HG02938 (cell line): ENCODE measurements around the gene SESN3.
"Not testable (repeated sequence)": the region's sequence is repeated elsewhere in the genome, so short reads cannot be mapped to it uniquely, and the experiment has no call there.

Experiments
- ATAC-seq: cut with Tn5 transposase; IDR thresholded peaks from one replicate; pipeline ENCODE4 v1.9.1; 2021; ENCODE audit warnings: mild to moderate bottlenecking, moderate library complexity; ENCODE audit not compliant: unreplicated experiment

SESN3 gene

DNA sequence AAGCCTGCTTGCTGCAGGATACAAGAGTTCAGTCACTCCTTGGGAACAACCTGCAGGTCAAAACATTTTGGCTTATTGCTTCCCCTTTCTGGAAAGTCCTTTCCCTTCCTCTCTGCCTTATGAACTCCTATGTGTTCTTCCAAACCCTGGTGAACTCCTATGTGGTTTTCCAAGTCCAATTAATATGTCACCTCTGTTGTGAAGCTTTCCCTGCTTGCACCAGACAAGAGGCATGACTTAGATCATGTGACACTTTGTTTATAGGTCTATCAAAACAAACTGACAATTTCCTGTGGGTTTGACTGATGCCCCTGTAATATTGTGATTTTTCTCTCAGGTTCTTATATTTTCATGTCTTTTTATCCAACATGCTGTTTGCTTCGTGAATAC lies 77.2 kb downstream of the SESN3 start:
- no peak for ATAC-seq

DNA sequence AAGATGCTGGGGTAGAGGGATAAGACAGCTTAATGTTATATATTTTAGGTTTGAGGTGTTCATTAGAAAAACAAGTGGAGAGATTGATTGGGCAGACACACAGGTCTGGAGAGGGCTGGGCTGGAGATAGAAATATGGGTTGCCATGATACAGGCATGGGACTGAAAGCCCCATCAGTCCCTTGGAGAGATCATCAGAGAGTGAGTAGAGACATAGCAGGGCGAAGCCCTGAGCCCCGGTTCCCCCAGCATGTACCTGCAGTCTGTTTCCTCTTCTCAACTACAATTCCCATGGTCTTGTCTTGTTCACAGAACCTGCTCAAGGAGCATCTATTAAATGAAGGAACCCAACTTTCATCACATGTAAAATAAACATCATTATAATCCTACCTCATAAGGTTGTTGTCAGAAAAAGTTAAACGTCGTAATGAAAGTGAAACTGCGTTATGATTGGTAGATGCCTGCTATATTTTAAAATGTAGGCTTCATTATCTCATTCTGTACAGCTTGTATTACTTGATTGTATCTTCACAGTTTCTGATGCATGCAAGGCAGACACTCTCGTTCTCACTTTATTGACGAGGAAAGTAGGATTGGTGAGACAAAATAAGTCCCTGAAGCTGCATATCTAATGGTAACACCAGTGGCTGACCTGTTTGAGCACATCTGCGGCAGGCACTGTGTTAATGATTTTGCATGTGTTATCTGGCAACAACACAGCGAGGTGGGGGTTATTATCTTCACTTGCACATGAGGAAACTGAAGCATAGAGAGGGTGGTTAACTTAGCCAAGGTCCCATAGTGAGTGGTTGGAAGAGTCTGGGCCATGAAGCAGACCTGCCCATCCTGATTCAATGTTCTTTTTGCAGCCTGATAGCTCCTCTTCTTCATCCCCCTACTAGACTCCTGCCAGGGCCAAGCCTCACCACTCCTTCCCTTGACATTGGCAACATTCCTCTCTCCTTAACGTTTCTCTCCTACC lies 77.8 kb downstream of the SESN3 start:
- ATAC-seq, result no peak

DNA sequence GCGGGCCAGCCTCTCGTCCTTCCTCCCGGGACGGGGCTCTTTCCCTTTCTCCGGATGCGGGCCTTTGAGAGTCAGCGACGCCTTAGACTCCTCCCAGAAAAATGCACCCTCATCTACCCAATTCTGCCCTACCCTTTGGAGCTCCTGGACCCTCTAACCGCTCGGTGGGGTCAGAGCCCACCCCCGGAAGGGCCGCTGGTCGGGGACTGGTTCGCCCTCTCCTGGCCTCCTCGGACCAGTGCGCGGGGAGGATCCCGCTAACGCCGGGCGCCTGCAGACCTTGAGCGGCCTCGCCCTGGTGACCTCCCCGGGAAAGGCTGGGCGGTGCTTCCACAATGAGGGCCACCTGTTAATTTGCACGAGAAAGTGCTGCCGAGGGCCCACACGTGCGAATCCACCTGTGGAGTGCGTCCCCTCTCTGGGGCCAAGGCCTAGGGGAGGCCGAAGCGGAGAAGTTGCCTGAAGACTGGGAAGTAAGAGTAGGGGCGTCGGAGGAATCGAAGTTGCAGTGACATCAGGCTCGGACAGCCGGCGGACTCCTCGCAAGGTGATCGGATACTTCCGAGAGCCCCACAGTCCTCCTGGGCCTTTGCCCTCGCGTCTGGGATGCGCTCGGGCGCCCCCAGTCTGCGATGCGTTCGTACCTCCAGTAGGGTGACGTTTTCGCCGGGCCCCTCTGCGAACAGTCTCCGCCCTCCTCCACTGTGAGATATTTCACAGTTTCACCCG lies 79.9 kb downstream of the SESN3 start:
- ATAC-seq, result peak; percentile 84

DNA sequence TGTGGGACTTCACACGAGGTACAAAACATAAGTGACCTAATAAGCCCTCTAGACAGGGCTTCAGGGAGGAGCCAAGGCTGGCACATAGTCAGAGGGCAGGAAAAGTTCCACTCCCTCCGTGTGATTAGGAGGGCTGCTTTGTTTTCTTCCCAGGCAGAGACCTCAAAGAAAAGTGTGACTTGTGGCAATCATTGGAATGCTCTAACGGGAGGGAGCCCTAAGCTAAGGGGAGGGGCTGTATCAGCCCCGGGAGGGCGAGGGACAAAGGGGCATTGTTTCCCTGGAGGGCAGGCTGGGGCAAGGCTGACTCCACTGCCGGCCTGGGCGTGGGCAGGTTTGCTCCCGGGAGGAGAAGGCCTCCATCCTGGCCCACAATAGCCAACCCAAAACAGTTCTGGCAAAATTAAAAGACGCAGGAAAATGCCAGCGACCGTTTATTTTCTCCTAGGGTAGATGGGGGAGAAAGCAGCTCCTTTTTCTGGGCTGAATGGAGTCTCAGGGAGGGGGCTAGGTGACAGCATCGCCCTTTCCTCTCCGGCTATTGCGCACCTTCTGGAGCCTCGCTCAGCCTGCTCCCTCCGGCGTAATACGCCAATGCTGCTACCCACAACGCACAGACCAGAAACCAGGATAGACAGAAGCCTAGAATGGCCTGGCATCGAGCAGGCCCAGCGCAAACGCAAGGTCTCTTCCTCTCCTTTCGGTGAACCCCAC lies 81.2 kb downstream of the SESN3 start:
- ATAC-seq, result no peak

DNA sequence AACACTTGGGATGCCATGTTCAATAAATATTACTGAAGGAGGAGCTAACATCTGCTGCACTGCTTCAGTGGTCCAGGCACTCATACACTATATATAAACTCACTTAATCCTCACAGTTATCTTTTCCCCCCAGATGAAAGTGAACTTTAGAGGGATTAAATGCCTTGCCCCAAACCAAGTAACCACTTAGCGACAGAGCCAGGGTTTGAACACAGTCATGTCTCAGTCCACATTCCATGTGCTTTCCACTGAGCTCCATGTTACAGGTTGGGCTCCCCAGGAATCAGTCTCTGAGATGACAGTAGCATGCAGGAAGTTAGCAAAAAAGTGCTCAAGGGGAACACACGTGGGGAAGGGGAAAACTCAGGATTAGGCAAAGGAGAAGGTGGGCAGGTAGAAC lies 82.1 kb downstream of the SESN3 start:
- ATAC-seq, result no peak

DNA sequence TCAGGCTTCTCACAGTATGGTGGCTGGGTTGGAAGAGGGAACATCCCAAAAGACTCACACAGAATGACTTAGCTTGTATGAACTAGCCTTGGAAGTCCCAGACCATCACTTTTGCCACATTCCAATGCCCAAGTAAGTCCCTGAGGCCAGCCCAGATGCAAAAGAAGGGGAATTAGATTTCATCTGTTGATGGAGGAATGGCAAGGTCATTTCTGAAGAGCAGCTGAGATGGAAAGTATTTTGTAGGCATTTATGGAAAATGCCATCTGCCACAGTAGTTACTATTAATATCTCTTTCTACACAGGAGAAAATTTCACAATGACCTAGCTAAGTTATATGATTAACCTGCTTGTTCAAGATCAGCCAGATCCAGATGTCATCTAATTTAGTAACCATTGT lies 82.6 kb downstream of the SESN3 start:
- no peak for ATAC-seq

DNA sequence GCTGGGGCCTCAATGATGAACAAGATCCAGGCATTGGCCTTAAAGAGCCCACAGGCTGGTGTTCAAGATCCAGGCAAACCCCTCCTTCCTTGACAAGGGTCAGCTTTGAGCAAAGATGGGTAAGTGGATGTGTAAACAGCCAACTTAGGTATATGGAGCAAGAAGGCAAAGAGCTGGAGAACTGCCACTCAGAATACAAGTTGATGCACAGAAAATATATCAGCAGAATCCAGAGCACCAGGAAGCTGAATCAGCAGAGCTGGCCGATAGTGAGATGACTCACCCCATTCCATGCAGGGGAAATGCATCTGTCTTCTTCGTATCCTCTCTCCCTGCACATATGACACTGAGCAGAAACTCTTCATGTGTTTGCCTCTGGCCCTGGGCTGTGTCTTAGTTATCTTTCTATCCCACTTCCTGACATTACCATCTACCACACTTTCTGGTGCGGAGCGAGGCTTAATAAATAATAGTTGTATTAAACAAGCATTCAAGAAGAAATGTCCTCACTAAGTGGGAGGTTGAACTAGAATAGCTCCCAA lies 83.6 kb downstream of the SESN3 start:
- ATAC-seq, result no peak

DNA sequence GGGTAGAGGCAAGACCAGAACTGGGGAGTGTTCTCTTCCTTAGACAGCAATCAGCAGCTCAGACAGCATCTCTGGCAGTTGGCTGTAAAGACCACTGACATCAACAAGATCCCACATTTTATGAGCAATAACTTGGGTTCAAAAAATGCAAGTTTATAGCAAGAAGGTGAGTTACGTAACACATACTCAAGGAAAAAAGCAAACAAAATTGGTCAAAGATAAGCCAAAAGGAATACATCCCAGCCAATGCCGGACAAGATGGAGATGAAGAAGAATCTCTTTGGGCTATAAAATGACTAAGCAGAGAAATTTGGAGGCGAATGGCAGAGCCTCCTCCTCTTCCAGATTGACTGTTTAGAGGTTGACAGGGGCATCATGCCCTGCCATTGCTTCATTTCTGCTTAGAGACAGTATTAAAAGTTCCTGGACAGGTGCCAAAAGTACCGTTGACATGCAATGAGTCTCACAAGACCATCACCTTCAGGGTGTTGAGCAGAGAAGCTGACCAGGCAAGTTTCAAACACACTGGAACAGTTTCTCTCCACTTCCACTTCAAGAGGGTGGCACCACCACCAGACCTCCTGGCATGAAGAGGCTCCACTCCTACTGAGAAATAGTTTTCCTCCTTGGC lies 85.5 kb downstream of the SESN3 start:
- no peak for ATAC-seq

DNA sequence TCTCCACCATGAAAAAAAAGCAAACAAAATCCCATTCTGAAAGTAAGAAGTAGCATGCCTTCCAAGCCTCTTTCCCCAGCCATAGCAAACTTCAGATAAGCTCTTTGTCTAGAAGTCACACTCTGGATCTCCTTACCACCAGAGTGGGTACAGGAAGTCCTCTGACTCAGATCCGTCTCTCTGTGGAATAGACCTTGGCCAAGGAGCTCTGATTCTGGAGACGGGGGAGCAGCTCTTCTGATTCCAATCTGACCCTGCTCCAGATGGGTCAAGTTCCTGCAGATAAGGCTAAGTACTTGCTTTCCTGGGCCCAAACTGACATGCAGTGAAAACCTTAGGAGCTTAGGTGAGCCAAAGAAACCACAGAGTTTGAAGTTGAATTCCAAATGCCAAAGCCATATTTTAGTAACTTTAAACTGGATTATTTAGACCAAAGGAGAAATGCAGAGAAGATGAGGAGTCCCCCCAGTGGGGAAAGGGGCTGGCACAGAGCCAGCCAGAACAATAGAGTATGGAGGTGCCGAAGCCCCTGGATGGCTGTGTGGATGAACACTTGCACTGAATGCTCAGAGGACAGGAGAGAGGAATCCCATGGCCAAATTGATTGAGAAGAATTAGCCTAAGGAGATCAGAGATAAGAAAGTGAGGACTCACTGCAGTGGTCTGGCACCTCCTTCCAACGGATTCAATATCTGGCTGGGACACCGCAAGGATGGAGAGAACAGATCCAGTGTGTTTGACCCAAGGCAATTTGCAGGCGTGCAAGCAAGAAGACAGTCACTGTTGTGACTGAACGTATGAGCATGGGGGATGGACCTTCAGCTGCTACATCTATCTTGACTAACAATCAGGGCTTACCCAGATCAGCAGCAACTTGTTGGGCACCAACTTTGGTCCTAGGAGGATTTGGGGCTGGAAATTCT lies 86.4 kb downstream of the SESN3 start:
- ATAC-seq, result no peak

DNA sequence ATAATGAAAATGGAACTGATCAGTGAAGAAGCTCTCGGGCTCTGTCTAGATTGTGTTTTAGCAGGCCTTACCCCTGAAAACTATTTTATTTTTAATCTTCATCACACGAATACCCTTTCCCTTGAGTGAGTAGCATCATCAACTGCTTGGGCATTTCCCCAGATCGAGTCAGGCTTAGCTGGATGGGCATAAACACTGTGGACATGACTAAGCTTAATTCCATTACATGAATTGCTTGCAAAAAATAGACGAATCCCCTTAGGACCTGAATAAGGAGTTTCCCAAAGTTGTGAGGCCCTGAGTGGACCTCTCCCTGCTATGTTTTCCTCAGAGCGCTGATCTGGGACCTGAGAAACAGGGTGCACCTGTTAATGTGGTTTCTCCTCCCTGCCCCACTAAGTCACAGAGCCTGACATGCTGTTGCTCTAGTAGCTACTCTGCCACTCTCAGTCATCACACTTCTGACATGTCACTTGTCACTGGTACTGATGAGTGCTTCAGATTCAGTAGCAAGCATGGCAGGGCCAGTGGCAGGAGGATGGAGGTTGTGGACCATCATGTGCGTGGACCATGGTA lies 87.8 kb downstream of the SESN3 start:
- no peak for ATAC-seq

DNA sequence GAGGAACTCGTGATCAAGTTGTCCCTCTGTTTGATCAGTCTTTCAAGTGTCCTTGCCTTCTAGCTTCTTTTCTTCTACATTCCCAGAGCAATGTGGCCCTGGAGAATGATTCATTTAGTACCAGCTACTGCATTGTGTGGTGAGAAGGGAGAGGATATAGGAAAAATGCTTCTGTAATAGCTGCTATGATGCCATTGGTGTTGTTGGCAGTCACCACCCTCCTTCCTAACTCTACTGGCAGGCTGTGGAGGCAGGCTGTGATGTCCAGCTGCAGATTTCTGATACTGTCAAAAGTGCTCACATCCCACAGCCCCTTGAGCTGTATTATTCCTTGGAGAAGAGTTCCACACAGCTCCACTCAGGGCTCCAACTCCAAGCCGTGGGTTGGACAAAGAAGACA lies 88.6 kb downstream of the SESN3 start:
- no peak for ATAC-seq

DNA sequence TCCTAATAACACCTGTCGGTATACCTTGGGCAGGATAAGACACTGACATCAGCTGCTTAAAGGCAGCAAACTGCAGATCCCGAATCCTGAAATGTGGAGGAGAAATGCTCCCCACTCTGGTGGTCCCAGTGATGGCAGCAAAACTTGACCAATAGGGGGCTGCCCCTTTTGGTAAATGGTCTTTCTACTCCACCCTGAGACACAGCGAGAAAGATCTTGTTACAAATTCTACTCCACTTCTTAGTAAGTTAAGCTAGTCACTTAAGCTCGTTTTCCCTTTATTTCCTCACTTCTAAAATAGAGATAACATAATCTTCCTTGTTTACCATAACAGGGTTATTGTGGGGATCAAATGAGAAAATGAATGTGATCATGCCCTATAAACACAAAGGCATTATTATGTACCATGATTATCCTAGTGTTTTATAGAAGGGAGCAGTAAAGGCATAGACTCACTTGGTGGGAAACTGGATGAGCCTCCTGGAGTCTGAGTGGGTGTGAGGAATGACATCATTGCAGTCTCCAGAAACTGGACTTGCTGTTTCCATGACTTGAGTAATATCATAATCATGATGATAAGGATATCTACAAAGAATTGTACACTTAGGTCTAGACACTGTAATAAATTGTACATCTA lies 90.5 kb downstream of the SESN3 start:
- ATAC-seq, result no peak

DNA sequence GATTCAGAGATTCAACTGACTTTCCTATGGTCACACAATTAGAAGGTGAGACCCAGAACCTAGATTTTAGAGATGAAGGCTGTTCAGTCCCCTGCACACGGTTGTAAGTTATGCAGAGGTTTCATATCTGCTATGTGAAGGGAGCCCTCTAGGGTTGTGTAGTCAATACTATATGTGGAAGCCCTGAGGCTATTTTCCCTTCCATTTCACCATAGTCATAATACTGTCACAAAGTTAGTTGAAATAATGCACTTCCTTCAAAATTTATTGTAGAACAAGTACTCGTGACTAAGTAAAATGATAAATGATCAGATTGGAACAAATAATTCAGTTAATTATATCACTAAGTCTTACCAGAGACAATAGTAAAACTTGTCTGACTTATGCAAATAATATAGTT lies 92.6 kb downstream of the SESN3 start:
- peak; percentile 79 for ATAC-seq

DNA sequence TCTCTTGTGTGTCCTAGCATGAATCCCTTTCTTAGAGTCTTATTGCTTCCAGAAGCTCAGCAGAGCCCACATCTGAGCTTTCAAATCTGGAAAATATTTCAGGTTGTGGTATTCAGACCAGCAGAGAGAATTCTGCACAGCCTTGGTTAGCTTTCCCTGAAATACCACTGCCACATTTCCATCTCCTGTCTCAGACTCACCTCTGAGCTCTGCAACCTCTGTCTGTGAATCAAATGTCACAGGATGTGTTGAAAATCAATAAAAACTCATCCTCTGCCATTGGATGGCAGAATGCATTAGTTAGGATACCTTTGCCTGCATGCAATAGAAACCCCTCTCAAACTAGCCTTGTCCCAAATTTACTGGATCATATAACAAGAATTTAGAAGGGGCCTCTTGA lies 93.7 kb downstream of the SESN3 start:
- ATAC-seq, result no peak

DNA sequence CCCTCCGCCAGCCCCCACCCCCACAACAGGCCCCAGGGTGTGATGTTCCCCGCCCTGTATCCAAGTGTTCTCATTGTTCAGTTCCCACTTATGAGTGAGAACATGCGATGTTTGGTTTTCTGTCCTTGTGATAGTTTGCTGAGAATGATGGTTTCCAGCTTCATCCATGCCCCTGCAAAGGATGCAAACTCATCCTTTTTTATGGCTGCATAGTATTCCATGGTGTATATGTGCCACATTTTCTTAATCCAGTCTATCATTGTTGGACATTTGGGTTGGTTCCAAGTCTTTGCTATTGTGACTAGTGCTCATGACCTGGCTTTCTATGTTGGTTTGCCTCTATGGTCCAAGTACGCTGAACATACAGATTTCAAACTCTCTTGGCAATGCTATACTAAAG lies 94.3 kb downstream of the SESN3 start:
- not testable (repeated sequence) for ATAC-seq

DNA sequence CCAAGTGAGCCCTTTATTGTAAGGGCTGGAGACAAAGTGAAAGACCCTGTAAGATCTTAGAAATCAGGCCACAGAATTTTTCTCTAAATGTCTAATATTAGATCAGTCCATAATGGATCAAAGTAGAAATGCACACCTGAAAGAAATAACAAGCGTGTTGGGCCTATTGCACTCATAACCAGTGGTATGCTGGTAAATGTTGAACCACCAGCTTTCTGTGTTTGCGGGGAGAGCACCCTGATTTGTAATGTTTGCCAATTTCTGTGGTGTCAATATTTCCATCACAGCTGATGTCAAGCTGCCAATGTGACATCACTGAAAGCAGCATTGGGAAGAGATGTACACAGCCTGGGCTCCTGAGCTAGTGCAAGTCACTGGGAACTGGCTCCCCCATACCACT lies 95.1 kb downstream of the SESN3 start:
- ATAC-seq, result no peak

DNA sequence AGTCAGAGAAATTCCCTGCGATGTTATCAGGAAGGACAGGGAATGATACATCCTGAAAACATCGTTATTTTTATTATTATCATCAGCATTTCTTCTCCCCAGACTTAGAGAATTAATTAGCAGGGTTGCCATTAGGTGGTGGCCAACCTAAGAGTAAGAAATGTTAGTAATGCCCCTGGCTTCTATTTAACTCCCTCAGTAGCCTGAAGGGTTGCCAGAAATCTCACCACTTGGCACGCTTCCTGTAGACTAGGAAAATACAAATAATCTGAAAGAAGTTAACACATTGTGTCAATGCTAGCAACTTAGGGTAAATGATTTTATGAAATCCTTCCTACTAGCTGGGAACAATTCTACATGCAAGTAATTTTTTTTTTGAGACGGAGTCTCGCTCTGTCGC lies 95.8 kb downstream of the SESN3 start:
- ATAC-seq, result no peak

DNA sequence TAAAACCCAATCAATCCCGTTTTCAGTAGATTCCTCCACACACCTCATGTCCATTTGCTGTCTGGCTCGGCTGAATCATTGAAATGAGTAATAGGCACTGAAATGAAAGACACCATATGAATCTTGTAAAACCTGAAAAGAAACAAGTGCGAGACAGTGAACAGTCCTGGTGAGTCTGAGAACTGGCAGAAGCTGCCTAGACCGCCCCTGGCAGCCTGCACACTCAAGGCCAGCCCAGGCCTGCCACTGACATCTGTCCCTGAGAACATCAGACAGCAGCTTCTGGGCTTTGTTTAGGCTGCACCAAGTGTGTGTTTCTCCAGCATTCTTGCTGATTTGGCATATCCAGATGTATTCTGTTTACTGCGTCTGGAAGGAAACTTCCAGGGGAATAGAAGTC lies 96.5 kb downstream of the SESN3 start:
- no peak for ATAC-seq

DNA sequence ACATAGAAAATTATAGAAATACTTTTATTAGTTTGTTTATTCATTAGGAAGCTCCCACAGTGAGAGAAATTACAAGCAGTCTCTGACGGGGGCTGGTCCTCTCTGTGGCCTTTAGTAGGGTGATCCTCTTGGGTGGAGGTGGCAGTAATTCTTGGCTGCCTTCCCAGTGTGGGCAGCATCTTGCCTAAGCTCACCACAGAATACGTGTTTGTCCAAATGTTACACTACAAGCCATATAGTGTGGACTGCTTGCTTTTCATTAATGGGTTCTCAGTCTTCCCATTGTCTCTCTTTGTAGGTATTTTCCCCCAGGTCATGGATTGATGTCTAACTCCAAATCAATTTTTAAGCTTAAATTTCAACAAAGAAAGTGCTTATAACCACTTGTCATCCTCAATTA lies 98.0 kb downstream of the SESN3 start:
- no peak for ATAC-seq
